HEK293T (cell line): ENCODE results near the gene ZNF236.

Experiments
- ARNT ChIP-seq: fragments of 450-650 bp; IDR thresholded peaks from 2 replicates; pipeline ENCODE4 v1.6.1; 2017; ENCODE audit warnings: mild to moderate bottlenecking
- ELF4 ChIP-seq: fragments of 450-650 bp; IDR thresholded peaks from 2 replicates; pipeline ENCODE4 v1.6.1; 2017; ENCODE audit warnings: antibody characterized with exemption
- FOXK2 ChIP-seq: fragments of 450-650 bp; IDR thresholded peaks from 2 replicates; pipeline ENCODE4 v1.6.1; 2016; ENCODE audit warnings: mild to moderate bottlenecking
- FOXM1 ChIP-seq: fragments of 450-650 bp; IDR thresholded peaks from 2 replicates; pipeline ENCODE4 v1.6.1; 2017; ENCODE audit warnings: mild to moderate bottlenecking, borderline replicate concordance
- HDGF ChIP-seq: fragments of 450-650 bp; IDR thresholded peaks from 2 replicates; pipeline ENCODE4 v1.6.1; 2017; ENCODE audit warnings: antibody characterized with exemption, borderline replicate concordance
- L3MBTL2 ChIP-seq: fragments of 450-650 bp; conservative IDR thresholded peaks from 2 replicates; pipeline ENCODE4 v1.6.1; 2016; ENCODE audit warnings: mild to moderate bottlenecking
- LEF1 ChIP-seq: fragments of 450-650 bp; IDR thresholded peaks from 2 replicates; pipeline ENCODE4 v1.6.1; 2017; ENCODE audit warnings: mild to moderate bottlenecking, borderline replicate concordance
- NFRKB ChIP-seq: fragments of 450-650 bp; IDR thresholded peaks from 2 replicates; pipeline ENCODE4 v1.6.1; 2016; ENCODE audit warnings: mild to moderate bottlenecking, moderate library complexity
- SP1 ChIP-seq: fragments of 450-650 bp; IDR thresholded peaks from 2 replicates; pipeline ENCODE4 v1.6.1; 2017
- SUZ12 ChIP-seq: fragments of 450-650 bp; IDR thresholded peaks from 2 replicates; pipeline ENCODE4 v1.6.1; 2016; ENCODE audit warnings: mild to moderate bottlenecking
- TARDBP ChIP-seq: fragments of 450-650 bp; IDR thresholded peaks from 2 replicates; pipeline ENCODE4 v1.6.1; 2016
- TF ChIP-seq, protein P1 (sequence below): fragments of 450-650 bp; IDR thresholded peaks from 2 replicates; pipeline ENCODE4 v1.6.1; 2016

DNA sequence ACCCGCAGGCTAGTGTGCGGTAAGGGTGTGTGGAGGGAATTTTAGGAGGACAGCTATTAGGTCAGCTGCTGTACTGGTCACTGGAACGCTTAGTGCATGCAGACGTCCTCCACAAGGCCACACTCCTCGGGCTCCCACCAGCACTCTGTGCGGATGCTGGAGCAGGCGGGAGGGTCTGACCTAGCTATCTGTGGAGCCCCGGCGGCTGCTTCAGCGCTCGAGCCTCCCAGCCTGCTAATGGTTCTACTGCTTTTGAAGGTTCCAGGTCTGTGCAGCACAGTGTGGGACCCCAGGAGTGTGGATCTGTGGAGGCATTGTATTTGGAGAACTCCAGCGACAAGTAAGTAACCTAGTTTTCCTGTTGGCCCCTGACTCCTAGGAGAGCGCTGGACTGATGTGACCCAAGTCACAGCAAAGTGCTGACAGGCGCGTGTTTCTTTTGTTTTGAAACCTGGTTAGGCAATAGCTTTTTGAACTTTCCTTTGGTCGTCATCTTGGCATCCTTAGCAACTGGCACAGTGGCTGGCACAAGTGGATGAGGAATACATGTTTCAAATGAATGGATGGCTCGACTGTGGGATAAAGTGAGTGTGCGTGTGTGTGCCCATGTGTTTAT lies 113.5 kb downstream of the ZNF236 start:
- TF ChIP-seq SP1: no peak
- no peak for TF ChIP-seq LEF1
- no peak for TF ChIP-seq TARDBP
- TF ChIP-seq FOXM1: no peak
- TF ChIP-seq FOXK2: no peak
- TF ChIP-seq SUZ12: no peak
- TF ChIP-seq ELF4: no peak
- no peak for TF ChIP-seq NFRKB
- TF ChIP-seq ARNT: no peak
- TF ChIP-seq, protein P1, sequence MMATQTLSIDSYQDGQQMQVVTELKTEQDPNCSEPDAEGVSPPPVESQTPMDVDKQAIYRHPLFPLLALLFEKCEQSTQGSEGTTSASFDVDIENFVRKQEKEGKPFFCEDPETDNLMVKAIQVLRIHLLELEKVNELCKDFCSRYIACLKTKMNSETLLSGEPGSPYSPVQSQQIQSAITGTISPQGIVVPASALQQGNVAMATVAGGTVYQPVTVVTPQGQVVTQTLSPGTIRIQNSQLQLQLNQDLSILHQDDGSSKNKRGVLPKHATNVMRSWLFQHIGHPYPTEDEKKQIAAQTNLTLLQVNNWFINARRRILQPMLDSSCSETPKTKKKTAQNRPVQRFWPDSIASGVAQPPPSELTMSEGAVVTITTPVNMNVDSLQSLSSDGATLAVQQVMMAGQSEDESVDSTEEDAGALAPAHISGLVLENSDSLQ: no peak
- no peak for TF ChIP-seq HDGF
- no peak for TF ChIP-seq L3MBTL2
